Muscle layer of duodenum (tissue), 2 donors: ENCODE measurements around the gene CAPRIN1.
"Not testable (repeated sequence)": the region's sequence is repeated elsewhere in the genome, so short reads cannot be mapped to it uniquely, and the experiment has no call there.

ENCODE experiments used
- H3K27ac ChIP-seq: one replicate; pipeline ENCODE4 v1.7.0; 2013; ENCODE audit warnings: mild to moderate bottlenecking, low read length
- H3K27me3 ChIP-seq: one replicate; pipeline ENCODE4 v1.7.0; 2013; ENCODE audit warnings: low read depth, mild to moderate bottlenecking, control low read depth, low read length
- H3K36me3 ChIP-seq, 2 donors: one replicate each; pipeline ENCODE4 v1.7.0; 2013; ENCODE audit warnings: low read length in 2 of 2, control low read depth in 1 of 2, mild to moderate bottlenecking in 1 of 2; ENCODE audit not compliant: insufficient read depth in 2 of 2, control insufficient read depth in 1 of 2
- H3K4me1 ChIP-seq, 2 donors: one replicate each; pipeline ENCODE4 v1.7.0; 2013; ENCODE audit warnings: low read length in 2 of 2, mild to moderate bottlenecking in 2 of 2, control low read depth in 1 of 2, moderate library complexity in 1 of 2; ENCODE audit not compliant: insufficient read depth in 2 of 2, control insufficient read depth in 1 of 2
- H3K4me3 ChIP-seq, 2 donors: one replicate each; pipeline ENCODE4 v1.7.0; 2013; ENCODE audit warnings: low read length in 2 of 2, low read depth in 1 of 2, mild to moderate bottlenecking in 1 of 2
- H3K9me3 ChIP-seq, 2 donors: one replicate each; pipeline ENCODE4 v1.7.0; 2013; ENCODE audit warnings: low read length in 2 of 2, control low read depth in 1 of 2, mild to moderate bottlenecking in 1 of 2; ENCODE audit not compliant: control insufficient read depth in 1 of 2
- donor health status: healthy.

Gene CAPRIN1

GRCh38 chr11:34052608-34053160 lies 1.2 kb downstream of the CAPRIN1 start:
- peak overlapping the region; percentile 94 for H3K27ac ChIP-seq
- H3K4me3 ChIP-seq = peak overlapping the region; percentile 90 to 98
- H3K27me3 ChIP-seq = no peaks in the 10 kb centered on the region
- H3K4me1 ChIP-seq = peaks cover 27 to 46% of the 10 kb centered on the region in 2 donors
- peaks cover 0 to 20% of the 10 kb centered on the region in 2 donors for H3K36me3 ChIP-seq
- no peaks in the 10 kb centered on the region for H3K9me3 ChIP-seq

- Histone ChIP-seq H3K27me3 (no peaks in the 10 kb centered on the region), H3K4me3 (peak overlapping the region; percentile 90 to 98), H3K27ac (peak overlapping the region; percentile 94), H3K9me3 (no peaks in the 10 kb centered on the region), H3K4me1 (peaks cover 27 to 46% of the 10 kb centered on the region in 2 donors), H3K36me3 (peaks cover 0 to 20% of the 10 kb centered on the region in 2 donors)
Measured at GRCh38 chr11:34053161-34053686, 1.7 kb downstream of the CAPRIN1 start.

- peak overlapping the region; percentile 94 for H3K27ac ChIP-seq
- H3K4me1 ChIP-seq = peaks cover 27 to 56% of the 10 kb centered on the region in 2 donors
- H3K9me3 ChIP-seq, H3K27me3 ChIP-seq: not testable (repeated sequence)
- H3K36me3 ChIP-seq = peaks cover 0 to 20% of the 10 kb centered on the region in 2 donors
- H3K4me3 ChIP-seq = peak overlapping the region in 1 of 2 donors; percentile 90
Measured at GRCh38 chr11:34054351-34054750, 2.8 kb downstream of the CAPRIN1 start.

GRCh38 chr11:34055218-34056000 lies 3.9 kb downstream of the CAPRIN1 start:
- Histone ChIP-seq H3K9me3 (no peaks in the 10 kb centered on the region), H3K27ac (no peak overlapping the region), H3K36me3 (peaks cover 0 to 20% of the 10 kb centered on the region in 2 donors), H3K27me3 (no peaks in the 10 kb centered on the region), H3K4me1 (peaks cover 25 to 61% of the 10 kb centered on the region in 2 donors), H3K4me3 (no peak overlapping the region)

GRCh38 chr11:34056672-34057071 lies 5.1 kb downstream of the CAPRIN1 start:
- Histone ChIP-seq H3K4me1 (peaks cover 19 to 61% of the 10 kb centered on the region in 2 donors), H3K27me3 (no peaks in the 10 kb centered on the region), H3K27ac (no peak overlapping the region), H3K9me3 (no peaks in the 10 kb centered on the region), H3K36me3 (peaks cover 2 to 14% of the 10 kb centered on the region in 2 donors), H3K4me3 (no peak overlapping the region)

GRCh38 chr11:34063061-34063795 lies 11.7 kb downstream of the CAPRIN1 start:
- Histone ChIP-seq H3K27ac (no peak overlapping the region), H3K4me1 (peaks cover 17 to 55% of the 10 kb centered on the region in 2 donors), H3K4me3 (no peak overlapping the region), H3K27me3 (no peaks in the 10 kb centered on the region), H3K9me3 (no peaks in the 10 kb centered on the region), H3K36me3 (peaks cover 3 to 12% of the 10 kb centered on the region in 2 donors)

GRCh38 chr11:34064291-34064690 lies 12.8 kb downstream of the CAPRIN1 start:
- peaks cover 3 to 12% of the 10 kb centered on the region in 2 donors for H3K36me3 ChIP-seq
- no peaks in the 10 kb centered on the region for H3K9me3 ChIP-seq
- no peak overlapping the region for H3K4me3 ChIP-seq
- no peak overlapping the region for H3K27ac ChIP-seq
- H3K27me3 ChIP-seq = no peaks in the 10 kb centered on the region
- peaks cover 21 to 45% of the 10 kb centered on the region in 2 donors for H3K4me1 ChIP-seq

GRCh38 chr11:34065505-34066203 lies 14.1 kb downstream of the CAPRIN1 start:
- H3K36me3 ChIP-seq = peaks cover 3 to 12% of the 10 kb centered on the region in 2 donors
- no peak overlapping the region for H3K27ac ChIP-seq
- no peaks in the 10 kb centered on the region for H3K27me3 ChIP-seq
- no peaks in the 10 kb centered on the region for H3K9me3 ChIP-seq
- H3K4me3 ChIP-seq = no peak overlapping the region
- H3K4me1 ChIP-seq = peaks cover 21 to 39% of the 10 kb centered on the region in 2 donors

- peaks cover 21 to 35% of the 10 kb centered on the region in 2 donors for H3K4me1 ChIP-seq
- H3K9me3 ChIP-seq, H3K27me3 ChIP-seq, H3K27ac ChIP-seq, H3K36me3 ChIP-seq, H3K4me3 ChIP-seq: not testable (repeated sequence)
Measured at GRCh38 chr11:34066766-34067165, 15.2 kb downstream of the CAPRIN1 start.

- H3K27me3 ChIP-seq = no peaks in the 10 kb centered on the region
- no peak overlapping the region for H3K4me3 ChIP-seq
- no peak overlapping the region for H3K27ac ChIP-seq
- H3K9me3 ChIP-seq = no peaks in the 10 kb centered on the region
- H3K4me1 ChIP-seq = peaks cover 21 to 35% of the 10 kb centered on the region in 2 donors
- peaks cover under 1 to 12% of the 10 kb centered on the region in 2 donors for H3K36me3 ChIP-seq
Measured at GRCh38 chr11:34067383-34068065, 16.0 kb downstream of the CAPRIN1 start.
